ENCODE measurements around the gene STON2.

DNA sequence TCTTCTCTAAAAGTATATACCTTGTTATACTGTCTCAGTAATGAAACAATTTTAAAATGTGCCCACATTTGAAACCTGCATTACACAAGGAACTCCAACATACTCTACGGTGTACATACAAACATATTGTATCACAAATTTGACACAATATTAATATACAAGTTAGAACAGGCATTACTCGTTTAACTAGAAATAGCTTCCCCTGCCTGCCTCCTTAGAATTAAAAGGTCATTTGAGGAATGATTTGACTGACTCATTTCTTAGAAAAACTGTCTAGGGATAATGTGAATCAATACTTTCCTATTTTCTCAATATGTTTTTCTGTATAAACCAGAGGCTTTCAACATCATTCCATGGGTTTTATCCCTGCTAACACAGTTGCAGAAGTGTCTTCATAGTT lies 73.7 kb downstream of the STON2 start:
- TF ChIP-seq POLR2A (IDR thresholded peaks at IDR 0.05) (no peak), EP300 (IDR thresholded peaks at IDR 0.05) (no peak)

Measured in ovary (tissue), 1 donor.